Measurements from ENCODE around the gene SLC16A10.
"Not testable (repeated sequence)": the region's sequence is repeated elsewhere in the genome, so short reads cannot be mapped to it uniquely, and the experiment has no call there.

Gene SLC16A10

GRCh38 chr6:111129013-111129412, 41.7 kb downstream of the SLC16A10 start:
- Histone ChIP-seq H3K4me3 (ENCODE audit: low read depth in 1 of 2, low read length in 2 of 2) (no peak overlapping the region), H3K9me3 (ENCODE audit: control insufficient read depth in 1 of 2, low read length in 2 of 2) (no peaks in the 10 kb centered on the region), H3K9ac (ENCODE audit: low read depth in 1 of 2, low read length in 2 of 2) (no peak overlapping the region), H3K27ac (ENCODE audit: low read depth, low read length) (no peak overlapping the region), H3K27me3 (ENCODE audit: control insufficient read depth in 1 of 2, insufficient read depth in 2 of 2, low read length in 2 of 2) (no peaks in the 10 kb centered on the region), H3K4me1 (ENCODE audit: control insufficient read depth in 1 of 2, insufficient read depth in 2 of 2, low read length in 2 of 2) (peaks cover 10 to 22% of the 10 kb centered on the region in 2 donors), H3K36me3 (ENCODE audit: control insufficient read depth in 1 of 2, insufficient read depth in 2 of 2, low read length in 2 of 2) (no peaks in the 10 kb centered on the region)

GRCh38 chr6:111131018-111131417, 43.7 kb downstream of the SLC16A10 start:
- H3K4me3 ChIP-seq (ENCODE audit: low read depth in 1 of 2, low read length in 2 of 2); H3K9me3 ChIP-seq (ENCODE audit: control insufficient read depth in 1 of 2, low read length in 2 of 2); H3K27me3 ChIP-seq (ENCODE audit: control insufficient read depth in 1 of 2, insufficient read depth in 2 of 2, low read length in 2 of 2); H3K36me3 ChIP-seq (ENCODE audit: control insufficient read depth in 1 of 2, insufficient read depth in 2 of 2, low read length in 2 of 2); H3K27ac ChIP-seq (ENCODE audit: low read depth, low read length); H3K9ac ChIP-seq (ENCODE audit: low read depth in 1 of 2, low read length in 2 of 2): not testable (repeated sequence)
- peaks cover 10 to 22% of the 10 kb centered on the region in 2 donors for H3K4me1 ChIP-seq (ENCODE audit: control insufficient read depth in 1 of 2, insufficient read depth in 2 of 2, low read length in 2 of 2)

- peaks cover 10 to 19% of the 10 kb centered on the region in 2 donors for H3K4me1 ChIP-seq (ENCODE audit: control insufficient read depth in 1 of 2, insufficient read depth in 2 of 2, low read length in 2 of 2)
- H3K27ac ChIP-seq (ENCODE audit: low read depth, low read length); H3K9me3 ChIP-seq (ENCODE audit: control insufficient read depth in 1 of 2, low read length in 2 of 2); H3K9ac ChIP-seq (ENCODE audit: low read depth in 1 of 2, low read length in 2 of 2); H3K36me3 ChIP-seq (ENCODE audit: control insufficient read depth in 1 of 2, insufficient read depth in 2 of 2, low read length in 2 of 2); H3K27me3 ChIP-seq (ENCODE audit: control insufficient read depth in 1 of 2, insufficient read depth in 2 of 2, low read length in 2 of 2); H3K4me3 ChIP-seq (ENCODE audit: low read depth in 1 of 2, low read length in 2 of 2): not testable (repeated sequence)
Observed at GRCh38 chr6:111132669-111133068, 45.4 kb downstream of the SLC16A10 start.

GRCh38 chr6:111134236-111134869, 47.0 kb downstream of the SLC16A10 start:
- H3K27me3 ChIP-seq (ENCODE audit: control insufficient read depth in 1 of 2, insufficient read depth in 2 of 2, low read length in 2 of 2); H3K9ac ChIP-seq (ENCODE audit: low read depth in 1 of 2, low read length in 2 of 2); H3K4me1 ChIP-seq (ENCODE audit: control insufficient read depth in 1 of 2, insufficient read depth in 2 of 2, low read length in 2 of 2); H3K36me3 ChIP-seq (ENCODE audit: control insufficient read depth in 1 of 2, insufficient read depth in 2 of 2, low read length in 2 of 2); H3K4me3 ChIP-seq (ENCODE audit: low read depth in 1 of 2, low read length in 2 of 2); H3K9me3 ChIP-seq (ENCODE audit: control insufficient read depth in 1 of 2, low read length in 2 of 2); H3K27ac ChIP-seq (ENCODE audit: low read depth, low read length): not testable (repeated sequence)

GRCh38 chr6:111137489-111138093, 50.3 kb downstream of the SLC16A10 start:
- not testable (repeated sequence) for H3K27ac ChIP-seq (ENCODE audit: low read depth, low read length); H3K9me3 ChIP-seq (ENCODE audit: control insufficient read depth in 1 of 2, low read length in 2 of 2); H3K4me1 ChIP-seq (ENCODE audit: control insufficient read depth in 1 of 2, insufficient read depth in 2 of 2, low read length in 2 of 2); H3K9ac ChIP-seq (ENCODE audit: low read depth in 1 of 2, low read length in 2 of 2); H3K4me3 ChIP-seq (ENCODE audit: low read depth in 1 of 2, low read length in 2 of 2); H3K36me3 ChIP-seq (ENCODE audit: control insufficient read depth in 1 of 2, insufficient read depth in 2 of 2, low read length in 2 of 2); H3K27me3 ChIP-seq (ENCODE audit: control insufficient read depth in 1 of 2, insufficient read depth in 2 of 2, low read length in 2 of 2)

GRCh38 chr6:111147440-111147839, 60.1 kb downstream of the SLC16A10 start:
- Histone ChIP-seq H3K4me3 (ENCODE audit: low read depth in 1 of 2, low read length in 2 of 2) (no peak overlapping the region), H3K27me3 (ENCODE audit: control insufficient read depth in 1 of 2, insufficient read depth in 2 of 2, low read length in 2 of 2) (no peaks in the 10 kb centered on the region), H3K9me3 (ENCODE audit: control insufficient read depth in 1 of 2, low read length in 2 of 2) (no peaks in the 10 kb centered on the region), H3K27ac (ENCODE audit: low read depth, low read length) (no peak overlapping the region), H3K9ac (ENCODE audit: low read depth in 1 of 2, low read length in 2 of 2) (no peak overlapping the region), H3K36me3 (ENCODE audit: control insufficient read depth in 1 of 2, insufficient read depth in 2 of 2, low read length in 2 of 2) (no peaks in the 10 kb centered on the region), H3K4me1 (ENCODE audit: control insufficient read depth in 1 of 2, insufficient read depth in 2 of 2, low read length in 2 of 2) (no peaks in the 10 kb centered on the region)

- H3K27ac ChIP-seq (ENCODE audit: low read depth, low read length): no peak overlapping the region
- no peak overlapping the region for H3K9ac ChIP-seq (ENCODE audit: low read depth in 1 of 2, low read length in 2 of 2)
- H3K4me1 ChIP-seq (ENCODE audit: control insufficient read depth in 1 of 2, insufficient read depth in 2 of 2, low read length in 2 of 2): no peaks in the 10 kb centered on the region
- no peaks in the 10 kb centered on the region for H3K9me3 ChIP-seq (ENCODE audit: control insufficient read depth in 1 of 2, low read length in 2 of 2)
- no peak overlapping the region for H3K4me3 ChIP-seq (ENCODE audit: low read depth in 1 of 2, low read length in 2 of 2)
- no peaks in the 10 kb centered on the region for H3K36me3 ChIP-seq (ENCODE audit: control insufficient read depth in 1 of 2, insufficient read depth in 2 of 2, low read length in 2 of 2)
- H3K27me3 ChIP-seq (ENCODE audit: control insufficient read depth in 1 of 2, insufficient read depth in 2 of 2, low read length in 2 of 2): no peaks in the 10 kb centered on the region
Observed at GRCh38 chr6:111148110-111148509, 60.8 kb downstream of the SLC16A10 start.

- H3K9ac ChIP-seq (ENCODE audit: low read depth in 1 of 2, low read length in 2 of 2): no peak overlapping the region
- no peaks in the 10 kb centered on the region for H3K36me3 ChIP-seq (ENCODE audit: control insufficient read depth in 1 of 2, insufficient read depth in 2 of 2, low read length in 2 of 2)
- no peak overlapping the region for H3K27ac ChIP-seq (ENCODE audit: low read depth, low read length)
- H3K27me3 ChIP-seq (ENCODE audit: control insufficient read depth in 1 of 2, insufficient read depth in 2 of 2, low read length in 2 of 2): no peaks in the 10 kb centered on the region
- H3K9me3 ChIP-seq (ENCODE audit: control insufficient read depth in 1 of 2, low read length in 2 of 2): no peaks in the 10 kb centered on the region
- H3K4me1 ChIP-seq (ENCODE audit: control insufficient read depth in 1 of 2, insufficient read depth in 2 of 2, low read length in 2 of 2): no peaks in the 10 kb centered on the region
- H3K4me3 ChIP-seq (ENCODE audit: low read depth in 1 of 2, low read length in 2 of 2): no peak overlapping the region
Observed at GRCh38 chr6:111150577-111150976, 63.3 kb downstream of the SLC16A10 start.

- Histone ChIP-seq H3K4me1 (ENCODE audit: control insufficient read depth in 1 of 2, insufficient read depth in 2 of 2, low read length in 2 of 2) (no peaks in the 10 kb centered on the region), H3K36me3 (ENCODE audit: control insufficient read depth in 1 of 2, insufficient read depth in 2 of 2, low read length in 2 of 2) (no peaks in the 10 kb centered on the region), H3K9ac (ENCODE audit: low read depth in 1 of 2, low read length in 2 of 2) (no peak overlapping the region), H3K4me3 (ENCODE audit: low read depth in 1 of 2, low read length in 2 of 2) (no peak overlapping the region), H3K9me3 (ENCODE audit: control insufficient read depth in 1 of 2, low read length in 2 of 2) (no peaks in the 10 kb centered on the region), H3K27ac (ENCODE audit: low read depth, low read length) (no peak overlapping the region), H3K27me3 (ENCODE audit: control insufficient read depth in 1 of 2, insufficient read depth in 2 of 2, low read length in 2 of 2) (no peaks in the 10 kb centered on the region)
Observed at GRCh38 chr6:111154981-111155380, 67.7 kb downstream of the SLC16A10 start.

GRCh38 chr6:111157412-111157811, 70.1 kb downstream of the SLC16A10 start:
- no peaks in the 10 kb centered on the region for H3K27me3 ChIP-seq (ENCODE audit: control insufficient read depth in 1 of 2, insufficient read depth in 2 of 2, low read length in 2 of 2)
- no peak overlapping the region for H3K9ac ChIP-seq (ENCODE audit: low read depth in 1 of 2, low read length in 2 of 2)
- H3K36me3 ChIP-seq (ENCODE audit: control insufficient read depth in 1 of 2, insufficient read depth in 2 of 2, low read length in 2 of 2): no peaks in the 10 kb centered on the region
- no peaks in the 10 kb centered on the region for H3K4me1 ChIP-seq (ENCODE audit: control insufficient read depth in 1 of 2, insufficient read depth in 2 of 2, low read length in 2 of 2)
- H3K9me3 ChIP-seq (ENCODE audit: control insufficient read depth in 1 of 2, low read length in 2 of 2): peaks cover 0 to 4% of the 10 kb centered on the region in 2 donors
- no peak overlapping the region for H3K4me3 ChIP-seq (ENCODE audit: low read depth in 1 of 2, low read length in 2 of 2)
- no peak overlapping the region for H3K27ac ChIP-seq (ENCODE audit: low read depth, low read length)
